HG02571 (cell line): Measurements from ENCODE around the gene AMMECR1L.
"Not testable (repeated sequence)": the region's sequence is repeated elsewhere in the genome, so short reads cannot be mapped to it uniquely, and the experiment has no call there.

Experiments used
- ATAC-seq: cut with Tn5 transposase; IDR thresholded peaks from one replicate; pipeline ENCODE4 v1.9.1; 2021; ENCODE audit warnings: mild to moderate bottlenecking, moderate library complexity; ENCODE audit not compliant: unreplicated experiment

AMMECR1L gene

DNA sequence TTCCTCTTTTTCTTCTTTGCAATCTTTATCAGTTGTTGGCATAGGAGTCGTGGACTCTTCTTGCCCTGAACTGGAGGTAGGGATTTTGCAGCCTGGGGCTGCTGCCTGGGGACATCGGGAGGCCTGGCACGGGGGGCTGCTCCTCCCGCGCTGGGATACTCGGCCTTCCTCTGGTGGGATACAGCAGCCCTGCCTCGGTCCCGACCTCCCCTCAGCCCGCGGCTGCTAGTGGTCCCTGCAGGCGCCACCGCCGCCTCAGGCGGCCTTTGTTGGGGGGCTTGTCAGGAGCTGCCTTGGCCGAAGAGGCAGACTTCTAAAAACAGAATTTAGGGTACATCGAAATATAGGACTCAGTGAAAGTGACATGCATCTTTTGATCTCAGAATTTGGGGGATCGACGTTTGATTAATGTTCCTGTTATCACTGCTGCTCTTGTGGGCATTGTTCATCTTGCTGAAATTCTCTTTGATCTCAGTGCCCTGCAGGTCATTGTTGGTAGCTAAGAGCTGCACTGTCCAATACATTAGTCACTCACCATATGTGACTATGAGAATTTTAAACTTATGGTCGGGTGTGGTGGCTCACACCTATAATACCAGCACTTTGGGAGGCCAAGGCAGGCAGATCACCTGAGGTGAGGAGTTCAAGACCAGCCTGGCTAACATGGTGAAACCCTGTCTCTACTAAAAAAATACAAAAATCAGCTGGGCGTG, 44.1 kb downstream of the AMMECR1L start:
- no peak for ATAC-seq

DNA sequence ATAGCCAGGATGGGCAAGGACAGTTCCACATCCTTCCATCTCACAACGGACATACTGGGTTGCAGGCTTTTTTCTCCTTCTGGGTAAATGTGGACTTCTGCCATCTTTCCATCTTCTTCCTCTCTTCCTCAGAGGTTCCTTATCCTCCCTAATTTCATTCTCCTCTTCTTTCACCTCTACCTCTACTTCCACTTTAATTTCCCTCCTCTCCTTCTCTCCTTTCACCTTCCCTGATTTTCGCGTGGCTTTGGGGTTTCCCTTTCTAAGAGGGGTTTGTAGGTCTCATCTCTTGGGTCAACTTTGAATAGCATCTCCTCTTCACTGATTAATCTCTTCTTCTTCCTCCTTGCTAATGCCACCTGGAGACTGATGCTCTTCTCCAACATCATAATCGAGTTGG, 44.9 kb downstream of the AMMECR1L start:
- ATAC-seq: no peak

DNA sequence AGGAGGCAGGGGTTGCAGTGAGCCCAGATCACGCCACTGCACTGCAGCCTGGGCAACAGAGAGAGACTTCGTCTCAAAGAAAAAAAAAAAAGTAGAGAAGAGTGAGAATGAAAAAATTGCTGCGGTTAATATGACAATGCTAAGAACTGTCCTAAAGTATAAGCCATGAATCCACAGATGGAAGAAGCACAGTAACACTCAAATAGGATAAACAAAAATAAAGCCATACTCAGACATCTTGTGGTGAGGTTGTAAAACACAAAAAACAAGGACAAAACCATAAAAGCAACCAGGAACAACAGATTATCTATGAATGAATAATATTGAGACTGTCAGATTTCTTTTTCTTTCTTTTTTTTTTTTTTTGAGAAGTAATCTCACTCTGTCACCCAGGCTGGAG, 50.8 kb downstream of the AMMECR1L start:
- no peak for ATAC-seq

GRCh38 chr2:127829845-127830246, 55.9 kb downstream of the AMMECR1L start:
- peak; percentile 98 for ATAC-seq

GRCh38 chr2:127826708-127827107, 59.0 kb downstream of the AMMECR1L start:
- not testable (repeated sequence) for ATAC-seq

DNA sequence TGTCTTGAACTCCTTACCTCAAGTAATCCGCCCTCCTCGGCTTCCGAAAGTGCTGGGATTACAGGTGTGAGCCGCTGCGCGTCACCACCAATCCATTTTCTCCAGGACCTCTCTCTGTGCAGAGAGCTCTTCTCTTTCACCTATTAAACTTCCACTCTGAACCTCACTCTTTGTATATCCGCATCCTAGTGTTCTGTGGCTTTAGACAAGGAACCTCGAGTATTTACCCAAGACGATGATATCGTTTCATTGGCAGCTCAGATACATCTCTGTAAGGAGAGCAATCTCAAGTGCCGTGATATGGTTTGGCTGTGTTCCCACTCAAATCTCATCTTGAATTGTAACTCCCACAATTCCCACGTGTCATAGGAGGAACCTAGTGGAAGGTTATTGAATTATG, 59.7 kb downstream of the AMMECR1L start:
- no peak for ATAC-seq

- ATAC-seq: no peak
Measured at GRCh38 chr2:127820080-127820668, 65.6 kb downstream of the AMMECR1L start.

DNA sequence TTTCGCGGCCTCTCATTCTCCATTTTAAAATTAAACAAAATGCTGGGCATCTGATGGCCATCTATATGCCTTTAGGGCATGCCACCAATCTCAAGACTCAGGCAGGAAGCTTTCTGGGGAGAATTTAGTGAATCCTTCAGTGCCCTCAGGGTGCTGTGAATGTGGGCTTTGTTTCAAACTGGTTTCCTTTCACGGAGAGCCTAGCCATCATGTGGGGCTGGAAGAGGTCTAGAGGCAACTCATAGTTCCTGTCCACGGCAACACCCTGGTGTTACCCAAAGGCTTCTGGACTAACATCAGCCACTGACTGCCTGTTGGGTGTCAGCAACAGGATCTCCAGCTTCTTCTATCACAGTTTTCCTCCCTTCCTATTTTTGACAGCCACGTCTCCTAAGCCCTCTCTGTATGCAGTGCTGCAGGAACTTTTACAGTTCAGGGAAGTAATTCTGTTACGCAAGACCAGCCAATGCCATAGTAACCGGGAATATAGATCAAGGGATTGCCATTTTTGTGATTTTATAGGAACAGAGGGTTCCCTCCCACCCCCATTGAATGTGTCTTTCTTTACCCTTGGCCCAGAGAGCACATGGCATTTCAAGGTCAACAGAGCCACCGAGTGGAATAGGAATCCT, 66.8 kb downstream of the AMMECR1L start:
- ATAC-seq: no peak

GRCh38 chr2:127818241-127818640, 67.5 kb downstream of the AMMECR1L start:
- ATAC-seq: no peak

- ATAC-seq: no peak
Measured at GRCh38 chr2:127814677-127815076, 71.1 kb downstream of the AMMECR1L start.

GRCh38 chr2:127812441-127812840, 73.3 kb downstream of the AMMECR1L start:
- not testable (repeated sequence) for ATAC-seq
